GM19455 (cell line): Measurements from ENCODE around the gene WASF3.
"Not testable (repeated sequence)": the region's sequence is repeated elsewhere in the genome, so short reads cannot be mapped to it uniquely, and the experiment has no call there.

Experiments used
- ATAC-seq: cut with Tn5 transposase; IDR thresholded peaks from one replicate; pipeline ENCODE4 v1.9.1; 2021; ENCODE audit not compliant: unreplicated experiment

Gene WASF3

GRCh38 chr13:26623125-26623524 lies 65.6 kb downstream of the WASF3 start:
- ATAC-seq: no peak

- ATAC-seq: no peak
Measured at GRCh38 chr13:26624572-26624971, 67.1 kb downstream of the WASF3 start.

GRCh38 chr13:26626271-26626670 lies 68.8 kb downstream of the WASF3 start:
- no peak for ATAC-seq

GRCh38 chr13:26628706-26629105 lies 71.2 kb downstream of the WASF3 start:
- no peak for ATAC-seq

GRCh38 chr13:26629260-26629825 lies 71.9 kb downstream of the WASF3 start:
- no peak for ATAC-seq

GRCh38 chr13:26635634-26636033 lies 78.2 kb downstream of the WASF3 start:
- not testable (repeated sequence) for ATAC-seq

GRCh38 chr13:26636073-26636472 lies 78.6 kb downstream of the WASF3 start:
- not testable (repeated sequence) for ATAC-seq

GRCh38 chr13:26646603-26647002 lies 89.1 kb downstream of the WASF3 start:
- no peak for ATAC-seq

GRCh38 chr13:26651234-26651633 lies 93.8 kb downstream of the WASF3 start:
- no peak for ATAC-seq

- ATAC-seq: no peak
Measured at GRCh38 chr13:26653310-26653709, 95.8 kb downstream of the WASF3 start.

- no peak for ATAC-seq
Measured at GRCh38 chr13:26653842-26654241, 96.4 kb downstream of the WASF3 start.

GRCh38 chr13:26656919-26657318 lies 99.4 kb downstream of the WASF3 start:
- ATAC-seq: no peak

- no peak for ATAC-seq
Measured at GRCh38 chr13:26658448-26659385, 101.2 kb downstream of the WASF3 start.

- no peak for ATAC-seq
Measured at GRCh38 chr13:26660185-26660584, 102.7 kb downstream of the WASF3 start.

- ATAC-seq: no peak
Measured at GRCh38 chr13:26660766-26661165, 103.3 kb downstream of the WASF3 start.

- ATAC-seq: no peak
Measured at GRCh38 chr13:26663791-26664190, 106.3 kb downstream of the WASF3 start.

GRCh38 chr13:26664286-26664685 lies 106.8 kb downstream of the WASF3 start:
- no peak for ATAC-seq

GRCh38 chr13:26664876-26665275 lies 107.4 kb downstream of the WASF3 start:
- ATAC-seq: no peak

GRCh38 chr13:26668357-26669146 lies 111.1 kb downstream of the WASF3 start:
- ATAC-seq: no peak

GRCh38 chr13:26673890-26674289 lies 116.4 kb downstream of the WASF3 start:
- no peak for ATAC-seq

- ATAC-seq: no peak
Measured at GRCh38 chr13:26677156-26677555, 119.7 kb downstream of the WASF3 start.

- no peak for ATAC-seq
Measured at GRCh38 chr13:26678330-26678729, 120.8 kb downstream of the WASF3 start.
